CD14-positive monocyte (primary cell): ENCODE results near the gene DGAT2L6. TPM values are rescaled to one million over a fixed set of nuclear protein-coding genes. Genes with fewer than 3 reads are reported as not detected.

Experiments
- DNase-seq, 3 donors: peaks; one replicate each; pipeline ENCODE4 v3.0.0-alpha.2; 2011 to 2022
- H2AFZ ChIP-seq: 2 replicates; pipeline ENCODE4 v1.6.0; 2012; ENCODE audit warnings: mild to moderate bottlenecking, low read depth, low read length, inconsistent platforms; ENCODE audit not compliant: insufficient read depth, poor library complexity, severe bottlenecking
- H3K27ac ChIP-seq, 2 donors: 1 replicate in 1 of 2; 2 replicates in 1 of 2; pipeline ENCODE4 v1.5.1; 2012 to 2013; ENCODE audit warnings: low read length in 2 of 2, control low read depth in 1 of 2, inconsistent platforms in 1 of 2, low read depth in 1 of 2, mild to moderate bottlenecking in 1 of 2
- H3K27me3 ChIP-seq, 2 donors: one replicate each; pipeline versions ENCODE4 v1.6.0 to v1.6.1; 2011 to 2013; ENCODE audit warnings: low read length in 2 of 2; ENCODE audit not compliant: control insufficient read depth in 2 of 2, insufficient read depth in 2 of 2
- H3K36me3 ChIP-seq, 2 donors: replicated peaks in 1 of 2; 1 replicate in 1 of 2; 2 replicates in 1 of 2; pipeline versions ENCODE4 v1.5.1 to v1.6.1; 2012 to 2013; ENCODE audit warnings: low read length in 2 of 2, control low read depth in 1 of 2, inconsistent platforms in 1 of 2, mild to moderate bottlenecking in 1 of 2; ENCODE audit not compliant: insufficient read depth in 2 of 2, control insufficient read depth in 1 of 2
- H3K4me1 ChIP-seq, 2 donors: 1 replicate in 1 of 2; 2 replicates in 1 of 2; pipeline versions ENCODE4 v1.5.1 to v1.6.1; 2012 to 2013; ENCODE audit warnings: low read length in 2 of 2, control low read depth in 1 of 2, inconsistent platforms in 1 of 2, mild to moderate bottlenecking in 1 of 2, moderate library complexity in 1 of 2; ENCODE audit not compliant: insufficient read depth in 2 of 2, control insufficient read depth in 1 of 2
- H3K4me2 ChIP-seq: replicated peaks from 2 replicates; pipeline ENCODE3; 2012; ENCODE audit warnings: low read length, moderate library complexity, mild to moderate bottlenecking; ENCODE audit not compliant: poor library complexity, severe bottlenecking; ENCODE audit errors: extremely low read depth
- H3K4me3 ChIP-seq, 3 experiments: fragments of 200-600 bp in 1 of 3; sonication (generic) in 1 of 3; replicated peaks in 1 of 3; 1 replicate in 2 of 3; 2 replicates in 1 of 3; pipeline ENCODE4 v1.5.1; 2011 to 2013; ENCODE audit warnings: low read length in 3 of 3, mild to moderate bottlenecking in 3 of 3, control low read depth in 2 of 3, low read depth in 2 of 3, inconsistent platforms in 1 of 3, moderate library complexity in 1 of 3
- H3K79me2 ChIP-seq: 2 replicates; pipeline ENCODE4 v1.6.0; 2012; ENCODE audit warnings: mild to moderate bottlenecking, control low read depth, inconsistent platforms, low read length, moderate library complexity; ENCODE audit not compliant: insufficient read depth
- H3K9ac ChIP-seq: 2 replicates; pipeline ENCODE4 v1.6.0; 2017; ENCODE audit warnings: low read length, mild to moderate bottlenecking; ENCODE audit not compliant: insufficient read depth, poor library complexity, severe bottlenecking
- H3K9me3 ChIP-seq, 2 donors: replicated peaks in 1 of 2; 1 replicate in 1 of 2; 2 replicates in 1 of 2; pipeline versions ENCODE4 v1.5.1 to v1.6.1; 2012 to 2013; ENCODE audit warnings: low read length in 2 of 2, control low read depth in 1 of 2; ENCODE audit not compliant: control insufficient read depth in 1 of 2, insufficient read depth in 1 of 2
- H4K20me1 ChIP-seq: 2 replicates; pipeline ENCODE4 v1.6.0; 2012; ENCODE audit warnings: mild to moderate bottlenecking, low read length, control low read depth, moderate library complexity; ENCODE audit not compliant: insufficient read depth
- H3K27ac Mint-ChIP-seq, 7 donors: one replicate each; pipeline ENCODE4 v1.8.0; 2020; ENCODE audit warnings: mild to moderate bottlenecking in 7 of 7, mixed read lengths in 7 of 7, moderate library complexity in 6 of 7, inconsistent platforms in 2 of 7
- H3K27me3 Mint-ChIP-seq, 3 donors: one replicate each; pipeline ENCODE4 v1.8.0; 2021 to 2022; ENCODE audit warnings: low read depth in 3 of 3, mild to moderate bottlenecking in 3 of 3, mixed read lengths in 3 of 3, moderate library complexity in 3 of 3, inconsistent platforms in 1 of 3
- H3K36me3 Mint-ChIP-seq, 2 donors: one replicate each; pipeline ENCODE4 v1.8.0; 2020; ENCODE audit warnings: mixed read lengths in 2 of 2, inconsistent platforms in 1 of 2, mild to moderate bottlenecking in 1 of 2
- H3K4me1 Mint-ChIP-seq: one replicate; pipeline ENCODE4 v1.8.0; 2020; ENCODE audit warnings: mild to moderate bottlenecking, mixed read lengths
- H3K4me3 Mint-ChIP-seq, 2 donors: one replicate each; pipeline ENCODE4 v1.8.0; 2020; ENCODE audit warnings: mild to moderate bottlenecking in 2 of 2, mixed read lengths in 2 of 2, moderate library complexity in 1 of 2
- H3K9me3 Mint-ChIP-seq, 7 donors: one replicate each; pipeline ENCODE4 v1.8.0; 2020 to 2022; ENCODE audit warnings: mixed read lengths in 7 of 7, mild to moderate bottlenecking in 6 of 7, moderate library complexity in 6 of 7, inconsistent platforms in 2 of 7
- WGBS: methylation state at CpG from one replicate; pipeline ENCODE4 v1.1.5; 2013; ENCODE audit warnings: missing lambda C conversion rate; ENCODE audit not compliant: insufficient coverage; 5-methylcytosine and 5-hydroxymethylcytosine counted together
- intact Hi-C, 2 donors: fragments of 100-400 bp; cut with micrococcal nuclease; formaldehyde crosslinking; loops; one replicate each; pipeline versions ENCODE4 v1.15.0 to v1.15.1; 2023
- polyA plus RNA-seq, 3 donors: library from polyadenylated mRNA; depleted of rRNA in 1 of 3; unstranded in 2 of 3; stranded (reverse) in 1 of 3; fragments of 300-500 nt in 2 of 3; fragments of >200 nt in 1 of 3; fragmentation: Illumina TruSeq in 2 of 3; gene quantifications; 1 replicate in 2 of 3; 2 replicates in 1 of 3; pipeline ENCODE4 v1.2.3, GENCODE V29; 2012 to 2021
- TF ChIP-seq, protein P1 (sequence below): fragments of 200-600 bp; IDR thresholded peaks from one replicate; pipeline ENCODE4 v1.8.0; 2022; ENCODE audit warnings: antibody characterized with exemption, mild to moderate bottlenecking

DGAT2L6 gene
- polyA plus RNA-seq, 3 donors: not detected

DNA sequence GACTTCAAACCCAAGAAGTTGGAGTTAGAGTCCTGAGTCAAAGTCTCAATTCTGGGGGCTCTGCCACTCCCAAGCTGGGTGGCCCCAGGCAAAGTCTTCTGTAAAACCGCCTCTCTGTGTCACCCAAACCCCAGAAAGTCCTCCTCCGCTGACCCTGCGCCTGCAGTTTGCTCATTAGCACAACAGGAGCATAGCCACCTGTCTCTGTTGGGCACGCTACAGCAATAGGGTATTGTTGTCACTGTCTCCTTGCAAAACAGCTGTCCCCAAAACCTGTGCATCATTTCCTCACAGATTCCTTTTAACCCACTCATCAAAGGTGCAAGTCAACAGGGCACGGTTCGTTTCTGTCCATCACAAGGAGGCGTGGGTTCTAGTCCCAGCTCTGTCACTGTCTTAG lies 8.0 kb upstream of the DGAT2L6 start:
- Histone ChIP-seq H3K27ac (no peak overlapping the region), H3K4me1 (peaks cover 0 to 3% of the 10 kb centered on the region in 2 donors), H3K79me2 (no peaks in the 10 kb centered on the region), H3K27me3 (no peaks in the 10 kb centered on the region), H3K4me2 (no peak overlapping the region), H3K9ac (no peak overlapping the region), H3K9me3 (no peaks in the 10 kb centered on the region), H2AFZ (no peak overlapping the region), H3K36me3 (peaks cover 14 to 34% of the 10 kb centered on the region in 2 donors), H3K4me3 (no peak overlapping the region), H4K20me1 (no peaks in the 10 kb centered on the region)
- intact Hi-C loops: no loop called here
- no peaks in the 10 kb centered on the region for H3K9me3 Mint-ChIP-seq
- no peak for DNase-seq
- H3K4me3 Mint-ChIP-seq: no peak overlapping the region
- TF ChIP-seq, protein P1, sequence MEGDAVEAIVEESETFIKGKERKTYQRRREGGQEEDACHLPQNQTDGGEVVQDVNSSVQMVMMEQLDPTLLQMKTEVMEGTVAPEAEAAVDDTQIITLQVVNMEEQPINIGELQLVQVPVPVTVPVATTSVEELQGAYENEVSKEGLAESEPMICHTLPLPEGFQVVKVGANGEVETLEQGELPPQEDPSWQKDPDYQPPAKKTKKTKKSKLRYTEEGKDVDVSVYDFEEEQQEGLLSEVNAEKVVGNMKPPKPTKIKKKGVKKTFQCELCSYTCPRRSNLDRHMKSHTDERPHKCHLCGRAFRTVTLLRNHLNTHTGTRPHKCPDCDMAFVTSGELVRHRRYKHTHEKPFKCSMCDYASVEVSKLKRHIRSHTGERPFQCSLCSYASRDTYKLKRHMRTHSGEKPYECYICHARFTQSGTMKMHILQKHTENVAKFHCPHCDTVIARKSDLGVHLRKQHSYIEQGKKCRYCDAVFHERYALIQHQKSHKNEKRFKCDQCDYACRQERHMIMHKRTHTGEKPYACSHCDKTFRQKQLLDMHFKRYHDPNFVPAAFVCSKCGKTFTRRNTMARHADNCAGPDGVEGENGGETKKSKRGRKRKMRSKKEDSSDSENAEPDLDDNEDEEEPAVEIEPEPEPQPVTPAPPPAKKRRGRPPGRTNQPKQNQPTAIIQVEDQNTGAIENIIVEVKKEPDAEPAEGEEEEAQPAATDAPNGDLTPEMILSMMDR: no peak
- peaks cover 6% of the 10 kb centered on the region for H3K4me1 Mint-ChIP-seq
- 100% methylated on average over 2 of the region's 7 CpGs for whole genome bisulfite sequencing
- peak overlapping the region in 2 of 7 donors; percentile 65 to 72 for H3K27ac Mint-ChIP-seq
- no peaks in the 10 kb centered on the region for H3K27me3 Mint-ChIP-seq
- H3K36me3 Mint-ChIP-seq: peaks cover 28 to 37% of the 10 kb centered on the region in 2 donors

DNA sequence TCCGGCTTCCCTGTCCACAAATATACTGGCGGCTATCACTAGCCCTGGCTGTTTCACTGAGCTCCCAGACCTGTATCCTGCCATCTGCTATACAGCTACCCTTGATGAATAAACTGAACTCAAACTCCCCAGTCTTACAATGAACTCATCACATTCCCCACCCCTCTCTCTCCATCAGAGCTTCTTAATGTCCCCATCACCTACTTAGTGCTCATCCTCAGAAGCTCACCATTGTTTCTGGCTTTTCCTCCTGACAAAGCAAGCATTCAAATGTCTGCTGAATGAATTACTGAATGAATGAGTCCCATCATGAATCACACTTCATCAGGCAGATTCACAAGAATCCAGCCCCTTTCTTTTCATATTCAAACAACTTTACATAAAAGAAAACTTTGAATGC lies 5.7 kb upstream of the DGAT2L6 start:
- no peaks in the 10 kb centered on the region for H3K27me3 ChIP-seq
- peaks cover 11 to 13% of the 10 kb centered on the region in 2 donors for H3K36me3 Mint-ChIP-seq
- no peaks in the 10 kb centered on the region for H3K9me3 ChIP-seq
- H3K36me3 ChIP-seq: peaks cover under 1 to 11% of the 10 kb centered on the region in 2 donors
- no peaks in the 10 kb centered on the region for H4K20me1 ChIP-seq
- peaks cover 0 to 2% (median 0%) of the 10 kb centered on the region in 7 donors for H3K9me3 Mint-ChIP-seq
- DNase-seq: no peak
- no peak overlapping the region for H3K9ac ChIP-seq
- peaks cover 6% of the 10 kb centered on the region for H3K4me1 Mint-ChIP-seq
- H3K4me3 Mint-ChIP-seq: no peak overlapping the region
- H3K4me2 ChIP-seq: no peak overlapping the region
- intact Hi-C loops: no loop called here
- H3K27ac Mint-ChIP-seq: peak overlapping the region in 1 of 7 donors; percentile 31
- TF ChIP-seq, protein P1: no peak
- no peaks in the 10 kb centered on the region for H3K27me3 Mint-ChIP-seq
- WGBS: 3% methylated on average over 2 of the region's 2 CpGs
- peaks cover 0 to 3% of the 10 kb centered on the region in 2 donors for H3K4me1 ChIP-seq
- no peaks in the 10 kb centered on the region for H3K79me2 ChIP-seq
- no peak overlapping the region for H3K27ac ChIP-seq
- H2AFZ ChIP-seq: no peak overlapping the region
- H3K4me3 ChIP-seq: no peak overlapping the region
